GM12891 (cell line): ENCODE results near the gene CYB561D1.

Experiments used
- PAX5 ChIP-seq: IDR thresholded peaks from 2 replicates; pipeline ENCODE4 v1.6.1; 2011; ENCODE audit warnings: low read length, moderate library complexity, mild to moderate bottlenecking; ENCODE audit not compliant: insufficient read depth, severe bottlenecking
- POLR2A ChIP-seq: IDR thresholded peaks from 2 replicates; pipeline ENCODE4 v1.6.1; 2011; ENCODE audit warnings: low read depth, low read length, control low read depth
- POLR2AphosphoS5 ChIP-seq: IDR thresholded peaks from 2 replicates; pipeline ENCODE4 v1.6.1; 2011; ENCODE audit warnings: low read depth, low read length, control low read depth
- POU2F2 ChIP-seq: IDR thresholded peaks from 2 replicates; pipeline ENCODE4 v1.6.1; 2011; ENCODE audit warnings: low read depth, mild to moderate bottlenecking, control low read depth, low read length, moderate library complexity
- SPI1 ChIP-seq: IDR thresholded peaks from 2 replicates; pipeline ENCODE4 v1.6.1; 2011; ENCODE audit warnings: low read depth, low read length, control low read depth
- TAF1 ChIP-seq: IDR thresholded peaks from 2 replicates; pipeline ENCODE4 v1.6.1; 2011; ENCODE audit warnings: low read depth, low read length, control low read depth

DNA sequence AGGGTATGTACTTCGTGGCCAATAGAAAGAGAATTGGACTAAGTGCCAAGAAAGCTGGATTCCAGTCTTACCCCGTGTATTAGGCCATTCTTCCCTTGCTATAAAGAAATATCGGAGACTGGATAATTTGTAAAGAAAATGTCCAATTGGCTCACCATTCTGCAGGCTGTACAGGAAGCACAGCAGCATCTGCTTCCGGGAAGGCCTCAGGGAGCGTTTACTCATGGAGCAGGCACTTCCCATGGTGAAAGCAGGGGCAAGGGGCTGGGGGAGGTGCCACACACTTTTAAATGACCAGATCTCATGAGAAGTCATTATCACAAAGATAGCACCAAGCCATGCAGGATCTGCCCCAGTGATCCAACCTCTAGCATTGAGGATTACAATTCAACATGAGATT, 23.4 kb downstream of the CYB561D1 start:
- no peak for TF ChIP-seq POLR2A
- no peak for TF ChIP-seq POLR2AphosphoS5
- no peak for TF ChIP-seq TAF1
- TF ChIP-seq SPI1: no peak
- no peak for TF ChIP-seq POU2F2
- TF ChIP-seq PAX5: no peak
